K562 (cell line): Measurements from ENCODE around the gene AKAP14. TPM values are rescaled to one million over a fixed set of nuclear protein-coding genes. Genes with fewer than 3 reads are reported as not detected.

Experiments
- ATAC-seq: fragments of 200-7000 bp; cut with Tn5 transposase; 3 replicates; pipeline ENCODE4 v1.9.1; 2020; ENCODE audit warnings: moderate library complexity
- BruUV-seq: library from RNA; stranded (reverse); fragments of 400-500 nt; replicated peaks from 2 replicates; lab custom pipeline; 2021; lab: Mats Ljungman, UMichigan
- CTCF ChIA-PET: fragments of 300-600 bp; formaldehyde crosslinking; extraction: SDS; loops from one replicate; lab custom pipeline; 2021; ENCODE audit warnings: low intra/inter-chr PET ratio; lab: Yijun Ruan, JAX
- POLR2A ChIA-PET: fragments of 300-600, 350-650 bp; sonication (Branson Sonifier 250); formaldehyde crosslinking; extraction: SDS; loops from one replicate; lab custom pipeline; 2021; ENCODE audit warnings: antibody characterized with exemption, inconsistent platforms; lab: Yijun Ruan, JAX
- DNase-seq, 4 experiments: peaks; one replicate each; pipeline versions ENCODE4 v3.0.0 to v3.0.0-alpha.2; 2011 to 2018; ENCODE audit warnings: low spot score in 3 of 4, mixed read lengths in 3 of 4; ENCODE audit errors: extremely low read depth in 1 of 4
- FAIRE-seq: peaks from 2 replicates; lab custom pipeline; 2011; peaks lifted over from hg19 to GRCh38; lab: Jason Lieb, UNC
- H2AFZ ChIP-seq: 2 replicates; pipeline ENCODE4 v1.6.0; 2011; ENCODE audit warnings: low read depth, low read length, control low read depth, inconsistent platforms
- H3K27ac ChIP-seq: fragments of 200-600 bp; 3 replicates; pipeline ENCODE4 v1.8.0; 2011; ENCODE audit warnings: low read depth, mild to moderate bottlenecking, control low read depth, inconsistent platforms, low read length, moderate library complexity, mixed read lengths; ENCODE audit errors: extremely low read depth
- H3K27me3 ChIP-seq, 2 experiments: fragments of 300-600 bp in 1 of 2; 2 replicates in 1 of 2; 3 replicates in 1 of 2; pipeline versions ENCODE4 v1.6.0 to v1.8.0; 2011; ENCODE audit warnings: inconsistent platforms in 2 of 2, low read length in 2 of 2, mild to moderate bottlenecking in 1 of 2, mixed read lengths in 1 of 2, moderate library complexity in 1 of 2; ENCODE audit not compliant: control insufficient read depth in 2 of 2, insufficient read depth in 2 of 2
- H3K36me3 ChIP-seq: fragments of 300-600 bp; 3 replicates; pipeline ENCODE4 v1.8.0; 2011; ENCODE audit warnings: mild to moderate bottlenecking, low read length, inconsistent platforms; ENCODE audit not compliant: control insufficient read depth, insufficient read depth
- H3K4me1 ChIP-seq, 2 experiments: fragments of 200-600 bp in 1 of 2; replicated peaks in 1 of 2; 2 replicates in 1 of 2; 3 replicates in 1 of 2; pipeline versions ENCODE4 v1.5.1 to v1.8.0; 2011; ENCODE audit warnings: inconsistent platforms in 2 of 2, low read length in 2 of 2, mild to moderate bottlenecking in 1 of 2, mixed read lengths in 1 of 2, moderate library complexity in 1 of 2; ENCODE audit not compliant: control insufficient read depth in 2 of 2, insufficient read depth in 2 of 2
- H3K4me2 ChIP-seq: 2 replicates; pipeline ENCODE4 v1.6.1; 2011; ENCODE audit warnings: low read length, control low read depth, inconsistent platforms, mixed read lengths; ENCODE audit not compliant: insufficient read depth
- H3K4me3 ChIP-seq: fragments of 200-600 bp; sonication (generic), shearing (Covaris generic); 2 replicates; pipeline ENCODE4 v1.5.1; 2016; ENCODE audit warnings: control low read depth, inconsistent platforms
- H3K79me2 ChIP-seq: fragments of 200-600 bp; 3 replicates; pipeline ENCODE4 v1.8.0; 2011; ENCODE audit warnings: low read length, inconsistent platforms; ENCODE audit not compliant: control insufficient read depth, insufficient read depth
- H3K9ac ChIP-seq, 2 experiments: 2 replicates each; pipeline versions ENCODE4 v1.6.0 to v1.6.1; 2011; ENCODE audit warnings: low read depth in 2 of 2, low read length in 2 of 2, control low read depth in 1 of 2, inconsistent platforms in 1 of 2, mild to moderate bottlenecking in 1 of 2, mixed read lengths in 1 of 2; ENCODE audit not compliant: insufficient read depth in 1 of 2
- H3K9me1 ChIP-seq: one replicate; pipeline ENCODE4 v1.6.0; 2011; ENCODE audit warnings: inconsistent platforms, mild to moderate bottlenecking, low read length, moderate library complexity; ENCODE audit not compliant: control insufficient read depth, insufficient read depth
- H3K9me3 ChIP-seq: replicated peaks from 2 replicates; pipeline ENCODE4 v1.5.1; 2011; ENCODE audit warnings: low read depth, low read length, inconsistent platforms; ENCODE audit not compliant: control insufficient read depth, insufficient read depth
- H4K20me1 ChIP-seq: replicated peaks from 2 replicates; pipeline ENCODE4 v1.6.1; 2011; ENCODE audit warnings: low read length, inconsistent platforms, mixed read lengths; ENCODE audit not compliant: control insufficient read depth, insufficient read depth
- KAT7 ChIP-seq: sonication (generic); formaldehyde crosslinking; IDR thresholded peaks from 2 replicates; pipeline ENCODE4 v1.8.0; 2022; ENCODE audit warnings: missing genetic modification reagents, mild to moderate bottlenecking, borderline replicate concordance
- ZBTB7A ChIP-seq: IDR thresholded peaks from 2 replicates; pipeline ENCODE4 v1.6.1; 2011; ENCODE audit warnings: low read depth, mild to moderate bottlenecking, low read length, moderate library complexity, borderline replicate concordance; ENCODE audit not compliant: control insufficient read depth
- ZNF12 ChIP-seq: sonication (generic); formaldehyde crosslinking; IDR thresholded peaks from 2 replicates; pipeline ENCODE4 v1.4.0; 2020; ENCODE audit warnings: mild to moderate bottlenecking, missing genetic modification reagents
- ZNF134 ChIP-seq: fragments of 250-450 bp; sonication (Bioruptor Pico); conservative IDR thresholded peaks from 2 replicates; pipeline ENCODE4 v1.4.0; 2020
- ZNF586 ChIP-seq: fragments of 450-650 bp; formaldehyde crosslinking; conservative IDR thresholded peaks from 2 replicates; pipeline ENCODE4 v1.4.0; 2020; ENCODE audit warnings: mild to moderate bottlenecking, moderate library complexity
- WGBS: fragments of 100-300 bp; shearing (Covaris generic); methylation state at CpG from one replicate; pipeline ENCODE4 v1.1.6; 2016; ENCODE audit warnings: low coverage, mixed read lengths; ENCODE audit not compliant: insufficient coverage; ENCODE audit errors: missing lambda C conversion rate; 5-methylcytosine and 5-hydroxymethylcytosine counted together
- in situ Hi-C: fragments of 300-500 bp; cut with MboI; formaldehyde crosslinking; loops from 4 replicates; pipeline ENCODE4 v1.15.0; 2018; ENCODE audit warnings: inconsistent platforms, mixed read lengths
- intact Hi-C: fragments of 100-400 bp; cut with micrococcal nuclease; formaldehyde crosslinking; loops from 2 replicates; pipeline ENCODE4 v1.14.2; 2022
- polyA plus RNA-seq, 8 experiments: library from polyadenylated mRNA; depleted of rRNA in 4 of 8; stranded (reverse) in 5 of 8; unstranded in 3 of 8; fragments of >200 nt; fragmentation: Nextera tagmentation in 2 of 8; fragmentation: Illumina TruSeq in 1 of 8; extraction: Ambion mirVana in 2 of 8; extraction: Trizol in 1 of 8; gene quantifications; 2 replicates each; pipeline versions ENCODE4 v1.2.1 to v1.2.3, GENCODE V29; 2011 to 2014; ENCODE audit warnings: inconsistent platforms in 1 of 8, missing spikeins in 1 of 8
- total RNA-seq, 7 experiments: library from RNA; depleted of rRNA in 6 of 7; stranded (reverse); fragments of >200 nt in 6 of 7; fragmentation: Illumina TruSeq in 2 of 7; extraction: Trizol in 2 of 7; gene quantifications; 2 replicates each; pipeline versions ENCODE4 v1.2.1 to v1.2.3, GENCODE V29; 2011 to 2021; ENCODE audit warnings: low replicate concordance in 1 of 7
- TF ChIP-seq, protein P1 (sequence below), 2 experiments: fragments of 450-650 bp; formaldehyde crosslinking in 1 of 2; IDR thresholded peaks; 2 replicates each; pipeline versions ENCODE4 v1.4.0 to v1.6.1; 2014 to 2020; ENCODE audit warnings: mild to moderate bottlenecking in 2 of 2, borderline replicate concordance in 1 of 2, low read depth in 1 of 2
- TF ChIP-seq, protein P2 (sequence below): fragments of 450-650 bp; IDR thresholded peaks from 2 replicates; pipeline ENCODE4 v1.6.1; 2016; ENCODE audit warnings: borderline replicate concordance
- TF ChIP-seq, protein P3 (sequence below): fragments of 250-450 bp; sonication (Bioruptor Pico); IDR thresholded peaks from 2 replicates; pipeline ENCODE4 v1.9.0; 2021; ENCODE audit warnings: mild to moderate bottlenecking

Gene AKAP14
- total and polyA plus RNA-seq, 9 of the 15 experiments (the other 6 are each of a cell fraction or from before 2014, with no cell fraction given), result not detected

DNA sequence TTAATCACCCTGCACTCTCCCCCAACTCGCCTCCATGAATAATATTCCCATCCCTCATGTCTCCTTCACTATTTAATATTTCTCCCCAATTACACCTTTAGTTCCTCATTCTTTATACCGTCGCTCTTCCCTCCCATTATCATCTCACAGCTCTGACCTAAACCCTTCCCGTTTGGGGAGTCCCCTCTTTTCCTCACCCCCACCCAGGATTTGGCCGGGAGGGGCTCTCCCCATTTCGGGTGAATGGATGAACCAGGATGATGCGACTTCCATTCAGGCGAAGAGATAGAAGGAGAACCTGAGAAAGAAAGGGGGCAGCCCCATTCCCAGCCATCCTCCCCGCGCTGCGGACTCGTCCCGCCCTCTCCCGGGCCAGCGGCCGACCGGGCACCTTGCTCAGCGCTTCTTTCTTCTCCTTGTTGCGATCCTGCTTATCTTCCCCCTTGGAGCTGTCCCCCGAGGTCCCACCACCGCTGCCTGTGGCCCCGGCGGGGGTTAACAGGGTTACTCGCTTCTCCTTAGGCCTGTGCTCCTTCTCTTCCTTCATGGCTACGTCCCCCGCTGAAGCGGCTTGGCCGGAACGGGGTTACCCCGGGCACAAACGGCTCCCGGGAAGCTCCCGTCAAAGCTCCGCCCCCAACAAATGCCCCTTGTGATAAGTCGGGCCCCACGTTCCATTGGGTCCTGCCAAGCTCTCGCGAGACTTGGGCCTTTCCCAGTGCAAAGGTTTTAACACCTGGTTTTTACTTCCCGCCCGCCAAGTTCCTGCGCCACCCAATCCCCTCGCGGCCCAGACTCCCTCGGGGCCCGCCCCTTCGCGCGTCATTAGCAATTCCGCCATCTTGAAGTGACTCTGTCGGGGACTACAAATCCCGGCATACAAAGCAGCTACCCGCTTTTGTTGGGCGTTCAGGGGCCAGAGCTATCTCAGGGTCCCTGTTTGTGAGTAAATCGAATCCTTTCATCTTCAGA is 43.0 kb upstream of the AKAP14 start, which contains the start of gene UPF3B:
Gene UPF3B, minus strand, starts transcription at position 582 of the 972 bp plus-strand sequence. Its CDS starts 35 bp downstream, at position 547.
- H3K79me2 ChIP-seq, result peaks cover 19% of the 10 kb centered on the region
- ATAC-seq, result peak; percentile 97
- H3K4me1 ChIP-seq, result peaks cover 0 to 2% of the 10 kb centered on the region in 2 experiments; a peak in 1 of 5 replicates
- H3K27me3 ChIP-seq, result no peaks in the 10 kb centered on the region
- H3K36me3 ChIP-seq, result peaks cover 31% of the 10 kb centered on the region; the same call in 2 of the 3 replicates
- peak within 1 kb of the TSS; percentile 91 for H2AFZ ChIP-seq
- CTCF ChIA-PET, result no interaction called here
- in situ Hi-C loops, result no loop called here
- H3K9me3 ChIP-seq, result no peaks in the 10 kb centered on the region
- FAIRE-seq, result peak; percentile 93
- peak within 1 kb of the TSS; percentile 82 to 97 for H3K9ac ChIP-seq
- whole genome bisulfite sequencing, result 0% methylated on average over 31 of the region's 54 CpGs
- POLR2A ChIA-PET, result interaction anchor here (0.7 to 4.4 kb wide), 6 partner anchors 10 to 63 kb away, joined by 3 to 30 read pairs (median 7); partner anchors contain the start of genes NDUFA1, RNF113A and RPL39
- DNase-seq, result peak; percentile 95 to 99 (median 96)
- intact Hi-C loops, result loop anchor here (2.0 kb wide), 1 partner anchor 18 kb away; the partner anchor contains the start of genes NDUFA1 and RNF113A
- H3K4me3 ChIP-seq, result peak within 1 kb of the TSS; percentile 70
- peak within 1 kb of the TSS; percentile 76 for H3K27ac ChIP-seq
- BruUV-seq, result no TSS peak
- no peaks in the 10 kb centered on the region for H4K20me1 ChIP-seq
- no peaks in the 10 kb centered on the region for H3K9me1 ChIP-seq
- peak within 1 kb of the TSS; percentile 77 for H3K4me2 ChIP-seq
- TF ChIP-seq, protein P1, sequence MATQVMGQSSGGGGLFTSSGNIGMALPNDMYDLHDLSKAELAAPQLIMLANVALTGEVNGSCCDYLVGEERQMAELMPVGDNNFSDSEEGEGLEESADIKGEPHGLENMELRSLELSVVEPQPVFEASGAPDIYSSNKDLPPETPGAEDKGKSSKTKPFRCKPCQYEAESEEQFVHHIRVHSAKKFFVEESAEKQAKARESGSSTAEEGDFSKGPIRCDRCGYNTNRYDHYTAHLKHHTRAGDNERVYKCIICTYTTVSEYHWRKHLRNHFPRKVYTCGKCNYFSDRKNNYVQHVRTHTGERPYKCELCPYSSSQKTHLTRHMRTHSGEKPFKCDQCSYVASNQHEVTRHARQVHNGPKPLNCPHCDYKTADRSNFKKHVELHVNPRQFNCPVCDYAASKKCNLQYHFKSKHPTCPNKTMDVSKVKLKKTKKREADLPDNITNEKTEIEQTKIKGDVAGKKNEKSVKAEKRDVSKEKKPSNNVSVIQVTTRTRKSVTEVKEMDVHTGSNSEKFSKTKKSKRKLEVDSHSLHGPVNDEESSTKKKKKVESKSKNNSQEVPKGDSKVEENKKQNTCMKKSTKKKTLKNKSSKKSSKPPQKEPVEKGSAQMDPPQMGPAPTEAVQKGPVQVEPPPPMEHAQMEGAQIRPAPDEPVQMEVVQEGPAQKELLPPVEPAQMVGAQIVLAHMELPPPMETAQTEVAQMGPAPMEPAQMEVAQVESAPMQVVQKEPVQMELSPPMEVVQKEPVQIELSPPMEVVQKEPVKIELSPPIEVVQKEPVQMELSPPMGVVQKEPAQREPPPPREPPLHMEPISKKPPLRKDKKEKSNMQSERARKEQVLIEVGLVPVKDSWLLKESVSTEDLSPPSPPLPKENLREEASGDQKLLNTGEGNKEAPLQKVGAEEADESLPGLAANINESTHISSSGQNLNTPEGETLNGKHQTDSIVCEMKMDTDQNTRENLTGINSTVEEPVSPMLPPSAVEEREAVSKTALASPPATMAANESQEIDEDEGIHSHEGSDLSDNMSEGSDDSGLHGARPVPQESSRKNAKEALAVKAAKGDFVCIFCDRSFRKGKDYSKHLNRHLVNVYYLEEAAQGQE (IDR thresholded peaks at IDR 0.05; ENCODE audit: borderline replicate concordance), result no peak; the same call in 1 of the 2 replicates
- TF ChIP-seq, protein P1 (CRISPR knock-in tag; IDR thresholded peaks at IDR 0.05; ENCODE audit: low read depth), result no peak
- TF ChIP-seq ZNF586 (CRISPR knock-in tag) (no peak), KAT7 (CRISPR knock-in tag) (no peak), ZBTB7A (no peak; the same call in 1 of the 2 replicates), ZNF134 (CRISPR knock-in tag) (no peak), ZNF12 (CRISPR knock-in tag) (no peak)
- TF ChIP-seq, protein P2, sequence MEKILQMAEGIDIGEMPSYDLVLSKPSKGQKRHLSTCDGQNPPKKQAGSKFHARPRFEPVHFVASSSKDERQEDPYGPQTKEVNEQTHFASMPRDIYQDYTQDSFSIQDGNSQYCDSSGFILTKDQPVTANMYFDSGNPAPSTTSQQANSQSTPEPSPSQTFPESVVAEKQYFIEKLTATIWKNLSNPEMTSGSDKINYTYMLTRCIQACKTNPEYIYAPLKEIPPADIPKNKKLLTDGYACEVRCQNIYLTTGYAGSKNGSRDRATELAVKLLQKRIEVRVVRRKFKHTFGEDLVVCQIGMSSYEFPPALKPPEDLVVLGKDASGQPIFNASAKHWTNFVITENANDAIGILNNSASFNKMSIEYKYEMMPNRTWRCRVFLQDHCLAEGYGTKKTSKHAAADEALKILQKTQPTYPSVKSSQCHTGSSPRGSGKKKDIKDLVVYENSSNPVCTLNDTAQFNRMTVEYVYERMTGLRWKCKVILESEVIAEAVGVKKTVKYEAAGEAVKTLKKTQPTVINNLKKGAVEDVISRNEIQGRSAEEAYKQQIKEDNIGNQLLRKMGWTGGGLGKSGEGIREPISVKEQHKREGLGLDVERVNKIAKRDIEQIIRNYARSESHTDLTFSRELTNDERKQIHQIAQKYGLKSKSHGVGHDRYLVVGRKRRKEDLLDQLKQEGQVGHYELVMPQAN, result peak; percentile 52; the same call in 1 of the 2 replicates
- TF ChIP-seq, protein P3, sequence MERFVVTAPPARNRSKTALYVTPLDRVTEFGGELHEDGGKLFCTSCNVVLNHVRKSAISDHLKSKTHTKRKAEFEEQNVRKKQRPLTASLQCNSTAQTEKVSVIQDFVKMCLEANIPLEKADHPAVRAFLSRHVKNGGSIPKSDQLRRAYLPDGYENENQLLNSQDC, result no peak
